GM11168 (cell line): ENCODE measurements around the gene ARHGEF7.

Experiments used
- in situ Hi-C: fragments of 300-500 bp; cut with MboI; formaldehyde crosslinking; loops from one replicate; pipeline ENCODE4 v1.12.0; 2022; ENCODE audit warnings: low sequenced_read_pairs; ENCODE audit not compliant: unreplicated experiment

ARHGEF7 gene

DNA sequence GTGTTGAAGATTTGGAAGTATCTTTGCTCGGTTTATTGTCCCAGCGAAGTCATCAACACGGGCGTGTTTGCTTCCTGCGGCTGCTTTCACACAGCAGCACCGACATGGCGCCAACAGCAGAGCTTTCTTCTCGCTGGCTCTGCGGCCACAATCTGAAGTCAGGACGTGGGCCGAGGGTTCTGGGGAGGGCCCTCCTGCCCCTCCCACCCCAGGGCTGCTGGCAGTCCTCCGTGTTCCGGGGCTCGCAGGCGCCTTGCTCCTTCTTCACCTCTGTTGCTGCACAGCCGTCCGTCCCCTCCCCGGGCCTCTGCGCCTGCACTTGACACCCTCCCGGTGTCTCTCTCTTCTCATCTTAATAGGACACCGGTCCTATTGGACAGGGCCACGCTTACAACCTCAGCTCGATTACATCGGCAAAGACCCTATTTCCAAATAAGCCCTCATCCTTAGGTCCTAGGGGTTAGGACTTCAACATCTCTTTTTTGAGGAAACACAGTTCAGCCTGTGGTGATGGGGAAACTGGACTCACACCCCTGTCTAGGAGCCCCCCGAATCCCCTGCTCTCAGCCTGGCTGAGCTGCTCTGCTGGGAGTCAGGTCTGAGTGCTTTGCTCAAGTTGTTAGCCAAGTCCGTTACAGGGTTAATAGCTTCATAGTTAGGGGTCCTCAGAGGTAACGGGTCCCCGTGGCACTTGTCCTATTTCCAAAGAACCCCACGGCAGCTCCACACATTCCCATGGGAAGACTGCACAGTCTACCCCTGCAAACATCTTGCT, 202.6 kb downstream of the ARHGEF7 start:
- in situ Hi-C loops, result no loop called here

- in situ Hi-C loops, result no loop called here
Observed at GRCh38 chr13:111318386-111318785, 203.3 kb downstream of the ARHGEF7 start.

GRCh38 chr13:111319521-111319920, 204.4 kb downstream of the ARHGEF7 start:
- in situ Hi-C loops, result no loop called here

- in situ Hi-C loops, result no loop called here
Observed at GRCh38 chr13:111319998-111320911, 205.1 kb downstream of the ARHGEF7 start, which contains the start of gene TEX29. Gene TEX29, plus strand, starts transcription at chr13:111320642. Its CDS starts 249 bp downstream, at chr13:111320891.

DNA sequence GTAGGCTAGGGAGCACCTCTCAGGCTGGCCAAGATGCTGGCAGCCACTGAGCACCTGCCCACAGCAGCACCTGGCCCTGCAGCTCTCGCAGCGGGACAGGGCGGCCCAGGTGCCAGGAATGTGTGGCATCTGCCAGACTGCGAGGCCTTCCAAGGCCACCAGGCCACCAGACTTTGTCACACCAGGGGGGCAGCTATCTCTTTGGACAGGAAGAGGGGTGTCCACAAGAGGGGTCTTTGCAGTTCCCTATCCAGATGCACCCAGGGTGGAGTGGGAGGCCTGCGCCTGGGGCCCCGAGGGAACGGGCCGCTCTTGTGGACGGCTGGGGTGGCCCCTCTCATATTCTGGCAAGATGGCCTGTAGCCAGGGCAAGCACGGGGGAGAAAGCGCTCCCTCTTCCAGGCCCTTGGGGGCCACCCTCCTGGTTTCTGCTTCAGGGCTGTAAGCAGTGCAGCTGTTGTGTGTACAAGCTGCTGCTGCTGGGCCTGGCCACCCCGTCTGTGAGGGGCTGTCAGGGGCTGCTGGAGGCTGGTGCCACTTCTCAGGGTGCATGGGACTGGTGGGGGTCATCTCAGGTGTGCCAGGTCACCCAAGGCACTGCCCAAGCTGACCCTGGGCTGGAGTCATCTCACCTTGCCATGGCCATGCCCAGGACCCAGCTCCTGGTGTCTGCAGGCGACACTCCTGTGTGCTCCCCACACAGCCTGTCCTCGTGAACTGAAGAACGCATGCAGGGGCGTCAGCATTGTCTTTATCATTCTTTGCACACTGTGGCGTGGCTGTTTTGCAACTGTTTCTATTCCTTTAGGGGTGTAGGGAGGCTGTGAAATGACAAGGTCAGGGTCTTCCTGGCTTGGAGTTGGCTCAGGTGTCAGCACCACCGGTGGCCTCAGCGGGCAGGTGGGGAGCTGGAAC, 207.1 kb downstream of the ARHGEF7 start:
- in situ Hi-C loops, result no loop called here

DNA sequence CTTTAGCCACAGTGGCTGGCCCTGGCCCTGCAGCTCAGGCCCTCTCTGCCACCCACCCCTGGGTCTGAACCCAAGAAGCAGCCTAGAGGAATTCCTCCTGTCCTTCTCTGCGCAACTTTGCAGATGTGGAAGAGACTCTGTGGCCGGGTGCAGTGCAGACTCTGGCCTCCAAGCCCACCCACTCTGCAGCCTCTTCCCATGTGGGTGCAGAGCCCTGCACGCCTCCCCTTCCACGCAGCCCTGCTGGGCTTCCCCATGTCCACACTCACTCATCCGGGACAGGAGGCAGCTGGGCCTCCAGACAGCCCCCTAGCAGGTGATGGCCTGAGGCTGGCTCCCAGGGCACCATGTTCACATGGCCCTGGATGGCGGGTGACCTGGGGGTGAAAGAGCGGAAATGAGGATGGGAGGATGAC, 207.8 kb downstream of the ARHGEF7 start:
- in situ Hi-C loops, result no loop called here

DNA sequence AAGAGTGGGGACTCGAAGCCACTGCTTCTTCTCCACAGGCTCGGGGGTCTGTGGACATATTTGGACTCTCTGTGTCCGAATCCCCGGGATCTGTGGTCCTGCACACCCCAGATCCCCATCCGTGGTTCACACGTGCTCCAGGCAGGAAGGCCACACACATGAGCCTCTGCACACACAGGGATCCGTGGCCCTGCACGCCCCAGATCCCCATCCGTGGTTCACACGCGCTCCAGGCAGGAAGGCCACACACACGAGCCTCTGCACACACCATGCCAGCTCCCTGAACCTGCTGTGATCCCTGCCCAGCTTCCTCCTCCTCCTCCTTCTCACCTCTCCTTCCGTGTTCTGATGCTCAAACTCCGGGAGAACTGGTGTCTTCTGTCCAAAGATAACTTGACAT, 208.4 kb downstream of the ARHGEF7 start:
- in situ Hi-C loops, result no loop called here

DNA sequence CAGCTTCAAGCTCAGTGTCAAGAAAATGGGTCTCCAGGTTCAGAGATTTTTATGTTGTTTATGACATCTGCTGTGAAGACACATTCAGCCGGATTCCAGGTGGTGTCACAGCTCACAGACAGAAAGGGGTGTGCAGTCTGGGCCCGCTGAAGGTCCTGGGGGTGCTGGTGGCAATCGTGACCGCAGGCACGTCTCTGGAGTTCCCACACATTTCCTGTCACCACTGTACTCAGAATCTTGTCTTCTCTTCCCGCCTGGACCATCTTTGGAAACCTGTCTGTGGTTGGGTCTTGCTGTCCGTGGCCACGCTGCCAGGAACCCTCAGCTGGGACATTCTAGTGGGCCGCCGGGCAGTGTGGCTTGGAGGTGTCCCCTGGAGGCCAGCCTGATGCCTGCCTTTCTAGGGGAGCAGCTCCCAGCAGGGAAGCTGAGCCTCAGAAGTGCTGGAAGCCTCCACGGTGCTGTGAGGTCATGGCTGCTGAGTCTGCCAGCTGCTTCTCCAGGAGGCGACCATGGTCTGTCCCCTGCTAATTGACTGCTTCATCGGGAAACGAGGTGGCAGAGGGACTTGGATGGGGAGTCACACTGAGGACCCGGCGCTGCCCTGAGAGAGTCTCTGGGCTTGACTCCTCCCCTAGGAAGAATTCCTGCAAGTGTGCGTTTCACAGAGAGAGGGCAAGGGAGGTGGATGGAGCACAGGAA, 209.0 kb downstream of the ARHGEF7 start:
- in situ Hi-C loops, result no loop called here

GRCh38 chr13:111324736-111325135, 209.6 kb downstream of the ARHGEF7 start:
- in situ Hi-C loops, result no loop called here

GRCh38 chr13:111325146-111325890, 210.2 kb downstream of the ARHGEF7 start:
- in situ Hi-C loops, result no loop called here

- in situ Hi-C loops, result no loop called here
Observed at GRCh38 chr13:111325941-111326620, 211.0 kb downstream of the ARHGEF7 start.

DNA sequence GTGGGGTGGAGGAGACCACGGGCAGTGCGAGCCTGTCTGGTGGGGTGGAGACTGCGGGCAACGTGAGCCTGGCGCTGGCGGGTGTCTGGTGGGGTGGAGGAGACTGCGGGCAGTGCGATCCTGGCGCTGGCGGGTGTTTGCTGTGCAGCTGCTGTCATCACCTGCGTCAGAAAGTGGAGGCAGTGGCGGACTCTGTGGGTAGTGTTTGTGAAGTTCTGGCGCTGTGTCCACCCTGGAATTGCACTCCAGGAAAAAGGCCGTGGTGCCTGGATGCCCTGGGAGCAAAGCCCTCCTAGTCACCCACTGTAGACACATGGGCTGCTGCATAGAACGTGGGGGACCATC, 211.5 kb downstream of the ARHGEF7 start:
- in situ Hi-C loops, result no loop called here

- in situ Hi-C loops, result no loop called here
Observed at GRCh38 chr13:111326981-111327642, 212.0 kb downstream of the ARHGEF7 start.

DNA sequence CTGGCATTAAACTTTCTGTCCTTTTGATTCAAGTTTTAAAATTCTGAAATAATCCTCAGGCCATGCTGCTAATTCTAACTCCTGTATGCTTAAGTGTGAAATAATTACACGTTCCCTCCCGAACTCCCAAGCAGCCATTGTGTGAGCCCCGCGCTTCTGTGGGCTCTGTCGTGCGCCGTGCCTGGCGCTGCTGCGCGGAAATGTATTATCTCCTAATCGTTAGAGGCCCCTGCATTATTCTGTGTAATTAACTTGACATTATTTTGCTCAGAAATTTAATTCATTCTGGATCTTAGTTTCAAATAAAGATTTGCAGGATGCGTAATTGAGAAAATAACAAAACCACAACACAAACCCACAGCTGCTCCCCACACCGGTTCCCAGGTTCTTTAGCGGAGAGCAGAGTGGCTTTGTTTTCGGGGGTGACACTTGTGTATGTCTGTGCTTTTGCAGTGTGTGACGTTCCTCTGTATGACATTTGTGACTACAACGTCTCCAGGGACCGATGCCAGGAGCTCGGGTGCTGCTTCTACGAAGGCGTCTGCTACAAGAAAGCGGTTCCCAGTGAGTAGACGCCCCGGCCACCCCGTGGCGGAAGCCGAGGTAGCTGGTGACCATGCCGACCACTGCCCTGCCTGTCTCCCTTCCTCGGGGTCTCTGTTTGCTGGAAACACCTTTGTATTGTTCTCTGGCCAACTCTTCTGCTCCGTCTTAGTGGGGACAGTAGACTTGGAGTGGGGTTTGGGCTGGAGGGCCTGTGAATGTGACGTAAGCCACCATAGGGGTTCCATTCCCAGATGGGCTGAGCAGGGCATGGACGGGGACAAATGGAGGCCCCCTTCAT, 212.8 kb downstream of the ARHGEF7 start:
- in situ Hi-C loops, result no loop called here

DNA sequence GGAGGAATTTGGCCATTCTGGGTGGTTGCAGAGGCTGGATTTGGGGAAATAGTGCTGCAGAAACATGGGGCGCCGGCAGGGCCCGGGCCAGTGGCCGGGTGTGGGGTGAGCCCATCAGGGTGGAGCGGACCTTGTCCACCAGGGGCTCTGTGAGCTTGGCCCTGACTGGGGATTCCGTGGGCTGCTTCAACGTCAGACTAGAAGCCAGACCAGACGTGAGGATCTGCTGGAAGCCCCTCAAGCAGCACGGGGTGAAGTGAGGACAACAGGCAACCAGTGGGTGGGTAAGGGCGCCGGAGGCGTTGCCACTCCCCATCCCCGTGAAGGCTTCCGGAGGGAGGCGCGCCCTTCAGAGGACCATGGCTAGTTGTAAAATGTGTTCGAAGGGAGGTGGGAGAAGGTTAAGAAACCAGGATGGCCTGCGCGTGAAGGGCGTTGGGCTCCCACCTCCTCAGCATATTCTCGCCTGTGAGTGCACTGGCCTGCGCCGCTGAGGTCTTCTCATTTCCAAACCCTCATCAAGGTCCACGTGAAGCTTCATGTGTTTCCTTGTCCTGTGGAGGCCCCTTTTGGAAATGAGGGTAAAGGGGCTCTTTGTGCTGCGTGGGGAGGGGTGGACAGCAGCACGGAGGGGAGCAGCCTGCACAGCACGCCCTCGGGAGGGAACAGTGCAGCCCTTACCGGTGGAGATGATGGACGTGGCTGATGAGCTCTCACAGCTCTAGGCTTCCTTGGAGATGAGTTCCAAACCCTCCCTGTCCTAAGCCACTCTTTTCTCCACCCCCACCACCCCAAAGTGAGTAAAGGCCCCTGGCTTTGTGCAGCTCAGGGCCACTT, 213.7 kb downstream of the ARHGEF7 start:
- in situ Hi-C loops, result no loop called here

GRCh38 chr13:111329641-111330040, 214.5 kb downstream of the ARHGEF7 start:
- in situ Hi-C loops, result no loop called here
